Measurements from ENCODE around the gene INAVA.
"Not testable (repeated sequence)": the region's sequence is repeated elsewhere in the genome, so short reads cannot be mapped to it uniquely, and the experiment has no call there.

The INAVA gene

DNA sequence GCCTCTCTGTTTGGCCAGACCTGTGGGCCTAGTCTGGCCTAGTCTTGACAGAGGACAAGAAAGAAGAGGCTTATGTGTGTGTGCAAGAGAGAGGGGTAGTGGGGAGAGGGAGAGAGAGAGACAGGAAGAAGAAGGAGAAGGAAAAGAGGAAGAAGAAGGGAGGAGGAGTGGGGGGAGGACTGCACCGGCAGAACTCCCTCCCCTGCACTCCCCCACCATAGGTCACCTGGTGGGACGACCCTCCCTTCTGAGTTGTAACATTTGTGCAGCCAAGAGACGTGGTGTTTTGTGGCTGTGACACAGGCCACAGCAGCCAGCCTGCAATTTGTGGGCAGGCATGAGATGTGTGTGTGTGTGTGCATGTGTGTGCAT lies 4.3 kb downstream of the INAVA start:
- DNase-seq (ENCODE audit: low spot score), result no peak

DNA sequence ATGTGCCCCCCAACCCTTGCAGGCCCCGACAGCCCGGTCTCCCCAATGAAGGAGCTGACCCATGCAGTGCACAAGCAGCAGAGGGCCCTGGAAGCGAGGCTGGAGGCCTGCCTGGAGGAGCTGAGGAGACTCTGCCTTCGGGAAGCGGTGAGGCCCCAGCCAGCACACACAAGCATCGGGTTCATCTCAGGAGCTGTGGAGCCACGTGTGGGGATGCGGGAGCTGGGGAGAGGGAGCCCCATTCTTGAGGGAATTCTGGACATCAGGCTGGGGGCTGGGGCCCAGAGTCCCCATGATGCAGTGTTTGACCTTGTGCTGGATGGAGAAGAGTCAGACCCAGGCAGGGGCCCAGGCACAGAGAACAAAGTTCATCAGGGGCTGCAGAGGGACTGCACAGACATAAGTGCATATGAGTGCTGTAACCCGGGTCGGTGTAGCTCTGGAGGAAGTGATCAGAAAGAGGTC lies 4.8 kb downstream of the INAVA start:
- no peak for DNase-seq (ENCODE audit: low spot score)

DNA sequence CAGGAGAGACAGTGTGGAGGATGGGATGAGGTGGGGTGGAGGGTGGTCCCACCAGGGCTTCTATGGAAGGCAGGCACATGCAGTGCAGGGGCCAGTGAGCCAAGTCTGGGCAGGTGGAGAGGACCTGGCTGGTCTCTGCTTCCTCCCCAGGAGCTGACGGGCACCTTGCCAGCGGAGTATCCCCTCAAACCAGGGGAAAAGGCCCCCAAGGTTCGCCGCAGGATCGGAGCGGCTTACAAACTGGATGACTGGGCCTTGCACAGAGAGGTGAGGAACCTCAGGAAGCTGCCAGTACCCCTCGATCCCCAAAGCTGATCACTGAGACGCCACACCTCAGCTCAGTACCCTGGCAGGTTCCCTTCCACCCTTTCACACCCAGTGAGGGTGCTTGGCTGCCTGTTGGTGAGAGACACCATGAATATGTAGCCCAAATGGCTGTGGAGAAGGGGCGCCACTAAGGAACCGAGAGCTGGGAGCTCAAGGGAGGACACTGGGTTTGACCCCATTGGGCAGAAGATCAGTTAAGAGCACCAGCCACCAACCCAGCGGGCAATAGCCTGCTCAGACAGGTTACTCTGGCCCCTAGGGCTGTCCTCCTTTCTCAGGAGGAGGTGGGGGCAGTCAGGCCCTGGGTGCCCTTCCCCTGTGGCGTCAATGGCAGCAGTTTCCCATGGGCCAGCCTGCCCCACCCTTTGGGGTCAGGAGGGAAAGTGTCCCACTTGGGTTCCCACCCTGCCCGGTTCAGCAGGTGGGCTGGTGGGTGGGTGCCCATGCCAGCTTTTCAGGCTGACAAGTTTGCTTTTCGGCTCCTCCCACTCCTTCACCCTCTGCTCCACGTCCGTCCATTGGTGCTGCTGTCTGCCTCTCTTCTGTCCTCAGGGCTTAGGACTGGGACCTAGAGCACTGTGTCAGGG lies 5.5 kb downstream of the INAVA start:
- DNase-seq (ENCODE audit: low spot score), result no peak

DNA sequence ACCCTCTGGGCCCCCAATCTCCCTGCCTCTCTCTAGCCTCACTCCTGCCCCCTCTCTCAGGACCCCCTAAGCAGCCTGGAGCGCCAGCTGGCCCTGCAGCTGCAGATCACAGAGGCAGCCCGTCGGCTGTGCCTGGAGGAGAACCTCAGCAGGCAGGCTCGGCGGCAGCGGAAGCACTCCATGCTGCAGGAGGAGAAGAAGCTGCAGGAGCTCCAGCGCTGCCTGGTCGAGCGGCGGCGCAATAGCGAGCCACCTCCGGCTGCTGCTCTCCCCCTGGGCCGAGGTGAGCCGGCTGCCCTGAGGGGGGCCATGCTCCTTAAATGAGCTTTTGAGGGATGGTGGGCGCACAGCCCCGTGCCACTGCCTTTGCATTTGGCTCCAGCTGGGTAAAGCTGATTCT lies 6.2 kb downstream of the INAVA start:
- peak; percentile 38 for DNase-seq (ENCODE audit: low spot score)

DNA sequence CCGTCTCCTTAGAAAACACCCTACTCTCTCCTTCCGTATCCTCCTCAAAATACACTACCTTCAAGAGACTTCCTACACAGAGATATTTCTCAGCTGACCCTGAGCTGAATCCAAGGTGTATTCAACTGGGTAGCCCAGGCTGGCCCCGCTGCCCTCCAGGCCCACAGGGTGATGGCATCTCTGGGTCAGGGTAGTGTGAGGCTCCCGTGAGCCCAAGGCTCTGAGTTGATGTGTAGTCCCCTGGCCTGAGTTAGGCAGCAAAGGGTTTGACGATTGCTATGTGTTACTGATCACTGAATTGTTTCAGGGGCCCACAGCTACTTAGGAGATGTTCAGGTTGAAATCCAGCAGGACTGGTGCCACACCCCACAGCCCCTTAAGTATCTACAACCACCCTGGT lies 6.7 kb downstream of the INAVA start:
- no peak for DNase-seq (ENCODE audit: low spot score)

DNA sequence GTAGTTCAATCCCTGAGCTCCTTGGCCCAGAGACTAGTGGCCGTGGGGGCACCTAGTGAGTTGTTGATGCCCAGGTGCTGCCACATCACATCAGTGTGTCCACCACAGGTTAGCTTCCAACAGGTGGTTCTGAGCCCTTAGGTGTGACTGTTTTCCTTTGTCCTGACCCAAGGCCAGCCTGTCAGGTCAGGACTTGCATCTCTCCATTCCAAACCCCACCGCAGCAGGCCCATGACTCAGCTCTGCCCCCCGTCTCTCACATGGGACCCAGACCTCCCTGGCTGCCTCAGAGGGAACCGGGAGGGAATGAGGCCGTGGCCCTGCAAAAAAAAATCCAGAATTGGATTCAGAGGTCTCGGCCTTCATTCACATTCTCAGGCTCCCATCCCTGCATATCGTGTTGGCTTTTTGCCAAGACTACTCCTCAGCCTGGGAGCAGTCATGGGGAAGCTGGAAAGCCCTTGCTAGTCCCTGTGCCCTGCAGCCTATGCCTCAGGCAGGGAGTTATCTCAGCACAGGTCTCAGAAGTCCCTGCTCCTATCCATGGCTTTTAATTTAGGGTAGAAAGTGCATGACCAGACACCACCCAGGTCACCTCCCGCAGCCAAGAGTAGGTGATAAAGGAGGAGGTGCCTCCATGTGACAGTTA lies 7.2 kb downstream of the INAVA start:
- DNase-seq (ENCODE audit: low spot score), result no peak

DNA sequence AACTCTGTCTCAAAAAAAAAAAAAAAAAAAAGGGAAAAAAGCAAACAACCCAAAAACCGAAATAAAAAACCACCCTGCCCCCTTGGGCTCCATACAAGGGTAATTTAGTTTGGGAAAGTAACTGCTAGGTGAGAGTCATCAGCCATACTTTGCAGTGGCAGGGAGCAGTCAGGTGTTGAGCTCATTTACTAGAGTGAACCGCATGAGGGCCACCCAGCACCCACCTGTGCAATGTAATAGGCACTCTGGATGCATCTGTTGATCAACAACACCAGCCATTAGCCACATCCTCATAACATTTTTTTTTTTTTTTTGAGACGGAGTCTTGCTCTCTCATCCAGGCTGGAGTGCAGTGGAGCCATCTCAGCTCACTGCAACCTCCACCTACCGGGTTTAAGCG lies 9.1 kb downstream of the INAVA start:
- no peak for DNase-seq (ENCODE audit: low spot score)

DNA sequence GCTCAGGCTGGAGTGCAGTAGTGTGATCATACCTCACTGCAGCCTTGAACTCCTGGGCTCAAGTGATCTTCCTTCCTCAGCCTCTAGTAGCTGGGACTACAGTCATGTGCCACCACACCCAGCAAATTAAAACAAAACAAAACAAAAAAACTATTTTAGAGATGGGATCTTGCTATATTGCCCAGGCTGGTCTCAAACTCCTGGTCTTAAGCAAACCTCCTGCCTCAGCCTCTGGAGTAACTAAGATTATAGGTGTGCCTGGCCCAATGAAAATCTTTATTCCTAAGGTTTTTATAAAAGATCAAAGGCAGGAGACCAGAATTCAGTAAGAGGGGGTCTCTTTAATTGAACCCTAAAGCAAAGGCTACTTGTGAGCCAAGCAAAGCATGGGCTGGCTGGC lies 10.1 kb downstream of the INAVA start:
- no peak for DNase-seq (ENCODE audit: low spot score)

DNA sequence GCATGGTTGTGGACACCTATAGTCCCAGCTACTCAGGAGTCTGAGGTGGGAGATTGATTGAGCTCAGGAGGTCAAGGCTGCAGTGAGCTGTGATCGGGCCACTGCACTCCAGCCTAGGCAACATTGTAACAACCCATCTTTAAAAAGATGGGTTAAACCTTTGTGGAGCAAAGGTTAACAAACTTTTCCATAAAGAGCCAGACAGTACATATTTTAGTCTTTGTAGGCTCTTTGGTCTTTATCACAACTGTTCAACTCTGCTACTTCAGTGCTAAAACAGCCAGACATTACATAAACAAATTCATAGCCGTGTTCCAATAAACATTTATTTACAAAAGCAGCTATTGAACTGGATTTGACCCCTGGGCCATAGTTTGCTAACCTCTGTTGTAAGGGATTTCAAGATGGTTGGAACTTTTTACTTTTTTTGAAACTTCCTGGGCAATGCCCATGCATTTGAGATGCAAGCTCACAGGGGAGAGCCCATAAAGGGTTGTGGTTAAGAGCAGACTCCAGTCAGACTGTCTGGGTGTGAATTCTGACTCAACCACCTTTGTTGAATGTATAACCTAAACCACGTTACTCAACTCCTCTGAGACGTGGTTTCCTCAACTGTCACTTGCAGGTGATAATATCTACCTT lies 10.8 kb downstream of the INAVA start:
- DNase-seq (ENCODE audit: low spot score), result no peak

DNA sequence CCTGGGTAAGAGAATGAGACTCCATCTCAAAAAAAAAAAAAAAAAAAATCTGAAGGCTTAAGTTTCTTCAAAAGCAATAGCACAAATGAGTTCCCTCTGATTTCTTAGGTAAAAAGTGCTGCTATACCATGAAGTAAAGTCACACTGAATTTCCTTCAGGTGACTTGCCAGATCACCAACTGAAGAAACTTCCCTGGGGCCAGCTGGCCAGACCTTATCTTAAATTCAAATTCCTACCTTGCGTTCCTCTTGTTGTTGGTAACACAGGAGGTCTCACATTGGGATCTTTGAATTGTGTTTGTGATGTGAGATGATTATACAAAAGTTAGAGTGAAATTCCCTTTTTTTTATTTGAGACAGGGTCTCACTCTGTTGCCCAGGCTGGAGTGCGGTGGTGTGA lies 11.8 kb downstream of the INAVA start:
- DNase-seq (ENCODE audit: low spot score), result no peak

DNA sequence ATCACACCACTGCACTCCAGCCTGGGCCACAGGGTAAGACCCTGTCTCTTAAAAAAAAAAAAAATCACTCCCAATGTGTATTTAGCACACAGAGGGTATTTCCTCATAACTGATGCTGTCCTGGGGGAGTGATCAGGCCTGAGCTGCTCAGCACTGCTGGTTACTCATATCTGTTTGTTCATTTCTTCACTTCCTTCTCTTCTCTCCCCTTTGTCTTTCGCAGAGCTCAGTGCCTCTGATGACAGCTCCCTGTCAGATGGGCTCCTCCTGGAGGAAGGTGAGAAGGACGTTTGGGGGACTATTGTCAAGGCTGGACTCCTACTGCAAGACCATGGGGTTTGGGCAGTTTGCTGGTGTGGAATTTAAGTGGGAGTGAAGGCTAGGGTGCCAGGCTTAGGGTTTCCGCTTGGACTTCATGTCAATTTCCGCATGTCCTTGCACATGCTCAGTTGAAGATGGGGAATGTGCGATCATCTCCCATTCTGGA lies 13.0 kb downstream of the INAVA start:
- no peak for DNase-seq (ENCODE audit: low spot score)

DNA sequence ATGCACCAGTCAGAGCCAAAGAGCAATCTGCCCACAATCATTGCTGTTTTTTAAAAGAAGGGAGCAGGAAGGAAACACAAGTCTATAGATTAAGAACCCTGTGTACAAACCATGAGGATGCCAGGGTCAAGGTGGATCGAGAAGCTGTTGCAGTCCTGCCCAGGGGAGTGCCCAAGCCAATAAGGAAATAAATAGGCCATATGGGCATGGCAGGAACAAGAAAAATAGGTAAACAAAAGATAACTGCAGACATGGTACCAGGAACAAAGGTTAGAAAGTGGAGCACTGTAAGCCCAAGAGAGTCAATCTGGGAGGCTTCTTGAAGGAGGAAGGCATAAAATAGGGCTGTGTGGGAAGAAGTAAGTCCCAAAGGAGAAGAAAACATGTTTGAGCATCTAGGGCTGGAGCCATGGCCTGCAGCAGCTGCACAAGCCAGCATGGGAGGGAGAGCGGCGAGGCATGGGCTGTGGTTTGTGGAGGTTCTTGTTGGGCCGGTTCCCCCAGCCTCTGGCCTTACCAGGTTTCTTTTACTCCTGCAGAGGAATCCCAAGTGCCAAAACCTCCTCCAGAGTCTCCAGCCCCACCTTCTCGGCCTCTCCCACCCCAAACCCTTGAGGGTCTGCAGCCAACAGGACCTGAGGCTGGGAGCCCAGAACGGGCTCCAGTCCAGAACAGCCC lies 13.6 kb downstream of the INAVA start:
- DNase-seq (ENCODE audit: low spot score), result no peak

DNA sequence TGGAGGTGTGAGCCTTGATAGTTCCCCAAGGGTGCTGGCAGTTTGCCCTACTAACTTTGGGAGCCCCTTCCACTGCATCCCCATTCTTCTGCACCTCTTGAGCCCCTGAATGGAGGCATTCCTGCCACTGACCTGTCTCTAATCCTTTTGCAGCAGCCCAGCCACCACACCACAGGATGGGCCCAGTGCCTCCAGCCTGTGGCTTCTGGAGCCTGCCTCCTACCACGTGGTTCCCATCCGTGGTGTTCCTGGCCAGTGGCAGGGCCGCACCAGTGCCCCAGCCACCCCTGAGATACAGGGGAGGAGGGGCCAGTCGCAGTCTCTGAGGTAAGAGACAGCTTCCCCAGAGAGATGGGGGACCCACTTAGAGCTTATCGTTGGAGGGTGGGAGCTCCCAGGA lies 14.4 kb downstream of the INAVA start:
- DNase-seq (ENCODE audit: low spot score), result no peak

DNA sequence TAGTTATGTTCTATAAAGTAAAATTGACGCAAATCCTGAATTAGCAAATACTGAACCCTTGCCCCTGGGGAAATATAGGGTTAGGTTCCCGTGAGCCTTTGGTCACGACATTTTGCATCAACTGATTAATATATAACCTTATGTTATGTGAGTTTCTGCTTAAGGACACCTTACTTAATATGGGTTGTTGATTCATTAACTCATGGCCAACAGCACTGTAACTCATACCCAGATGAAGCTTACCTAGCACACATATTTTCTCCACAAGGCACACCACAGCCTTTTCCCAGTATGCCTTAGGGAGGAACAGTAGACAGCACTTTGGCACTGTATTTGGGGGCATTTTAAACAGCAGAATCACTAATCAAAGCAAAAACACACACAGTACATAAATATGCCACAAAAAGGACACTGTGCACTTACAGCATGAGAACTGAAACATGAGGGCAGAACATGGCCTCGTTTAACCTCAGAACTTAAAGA lies 15.1 kb downstream of the INAVA start:
- no peak for DNase-seq (ENCODE audit: low spot score)

DNA sequence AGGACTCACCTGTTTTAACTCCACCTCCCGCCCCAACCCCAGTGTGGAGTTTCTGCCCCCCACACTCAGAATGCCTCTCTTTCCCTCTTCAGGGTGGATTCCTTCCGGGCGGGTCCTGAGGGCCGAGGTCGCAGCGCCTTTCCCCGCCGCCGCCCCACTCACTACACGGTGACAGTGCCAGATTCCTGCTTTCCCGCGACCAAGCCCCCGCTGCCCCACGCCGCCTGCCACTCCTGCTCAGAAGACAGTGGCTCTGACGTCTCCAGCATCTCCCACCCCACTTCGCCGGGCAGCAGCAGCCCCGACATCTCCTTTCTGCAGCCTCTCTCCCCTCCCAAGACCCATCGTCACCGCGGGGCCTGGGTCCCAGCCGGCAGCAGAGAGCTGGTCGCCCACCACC lies 16.7 kb downstream of the INAVA start:
- DNase-seq (ENCODE audit: low spot score), result no peak

DNA sequence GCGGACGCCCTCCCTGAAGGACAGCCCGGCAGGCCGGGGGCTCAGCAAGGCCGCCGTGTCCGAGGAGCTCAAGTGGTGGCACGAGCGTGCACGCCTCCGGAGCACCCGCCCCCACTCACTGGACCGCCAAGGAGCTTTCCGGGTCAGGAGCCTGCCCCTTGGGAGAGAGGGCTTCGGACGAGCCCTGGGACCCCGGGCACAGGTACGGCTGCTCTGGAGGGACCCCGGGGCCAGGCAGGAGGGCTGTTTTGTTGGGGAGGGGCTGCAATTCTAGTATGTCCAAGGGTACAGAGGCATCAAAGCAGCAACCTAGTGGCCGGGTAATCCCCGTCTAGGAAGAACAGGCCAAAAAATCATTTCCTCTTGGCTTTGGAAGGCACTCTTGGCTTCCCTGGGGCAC lies 17.2 kb downstream of the INAVA start:
- DNase-seq (ENCODE audit: low spot score), result not testable (repeated sequence)

DNA sequence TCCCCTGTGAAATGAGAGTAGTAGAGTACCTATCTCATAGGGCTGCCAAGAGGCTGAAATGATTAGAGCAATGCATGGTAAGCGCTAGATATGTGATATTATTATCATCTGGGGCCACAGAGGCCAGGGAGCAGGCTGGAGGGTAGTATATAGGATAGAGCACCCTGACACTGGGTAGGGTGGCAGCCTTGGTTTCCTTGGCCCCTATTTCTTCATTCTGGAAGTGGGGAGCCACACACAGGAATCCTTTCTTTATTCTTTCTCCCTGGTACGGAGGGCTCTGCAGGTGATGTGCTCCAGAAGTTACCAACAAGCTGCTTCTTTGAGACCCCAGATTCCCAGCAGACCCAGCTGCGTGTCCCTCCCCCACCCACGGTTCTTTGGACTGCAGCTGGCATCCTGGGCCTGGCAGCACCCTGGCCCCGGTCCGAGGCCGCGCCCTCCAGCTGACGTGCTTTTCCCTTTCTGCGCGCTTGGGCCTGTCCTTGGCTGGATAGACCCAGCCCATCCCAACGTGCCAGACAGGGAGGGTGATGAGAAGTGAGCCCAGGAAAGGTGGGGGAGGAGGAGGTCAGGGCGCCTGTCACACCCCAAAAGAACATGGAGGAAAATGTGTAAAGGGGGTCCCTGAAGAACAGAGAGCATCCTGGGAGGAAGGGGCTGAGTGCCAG lies 18.2 kb downstream of the INAVA start:
- DNase-seq (ENCODE audit: low spot score), result no peak

DNA sequence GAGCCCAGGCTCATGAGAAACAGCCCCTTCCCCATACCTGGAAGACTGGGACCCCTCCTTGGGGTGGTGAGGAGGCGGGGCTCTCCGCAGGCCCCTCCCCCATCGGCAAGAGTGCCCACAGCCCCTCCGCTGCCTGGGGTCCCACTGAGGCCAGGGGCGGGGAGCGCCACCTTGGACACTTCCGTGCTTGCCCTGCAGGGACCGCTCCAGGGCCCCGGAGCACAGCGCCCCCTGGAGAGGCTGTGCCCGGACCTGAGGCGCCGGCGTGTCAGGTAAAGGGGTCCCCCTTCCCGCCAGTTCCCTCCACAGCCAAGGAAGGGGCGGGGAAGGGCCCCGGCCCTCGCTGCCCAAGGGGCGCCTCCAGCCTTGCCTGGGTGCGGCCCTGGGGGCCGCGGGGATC lies 21.5 kb downstream of the INAVA start:
- peak; percentile 41 for DNase-seq (ENCODE audit: low spot score)

DNA sequence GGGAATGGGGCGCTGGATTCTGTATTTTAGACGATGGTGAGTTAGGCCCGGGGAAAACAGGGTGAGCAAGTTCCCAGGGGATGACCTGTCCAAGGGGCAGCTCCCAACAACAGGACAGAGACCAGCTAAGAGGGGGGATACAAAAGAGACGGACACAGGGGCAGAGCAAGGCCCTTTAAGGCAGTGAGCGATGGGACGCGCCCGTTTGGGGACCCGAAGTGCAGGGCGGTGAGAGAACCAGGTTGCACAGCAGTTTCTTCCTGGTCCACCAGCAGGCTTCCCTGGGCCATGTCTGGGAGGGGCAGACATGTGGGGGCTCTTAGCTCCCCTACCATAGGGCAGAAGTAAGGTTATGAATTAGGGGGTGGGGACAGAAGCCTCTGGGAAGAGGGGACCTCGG lies 22.0 kb downstream of the INAVA start:
- no peak for DNase-seq (ENCODE audit: low spot score)

DNA sequence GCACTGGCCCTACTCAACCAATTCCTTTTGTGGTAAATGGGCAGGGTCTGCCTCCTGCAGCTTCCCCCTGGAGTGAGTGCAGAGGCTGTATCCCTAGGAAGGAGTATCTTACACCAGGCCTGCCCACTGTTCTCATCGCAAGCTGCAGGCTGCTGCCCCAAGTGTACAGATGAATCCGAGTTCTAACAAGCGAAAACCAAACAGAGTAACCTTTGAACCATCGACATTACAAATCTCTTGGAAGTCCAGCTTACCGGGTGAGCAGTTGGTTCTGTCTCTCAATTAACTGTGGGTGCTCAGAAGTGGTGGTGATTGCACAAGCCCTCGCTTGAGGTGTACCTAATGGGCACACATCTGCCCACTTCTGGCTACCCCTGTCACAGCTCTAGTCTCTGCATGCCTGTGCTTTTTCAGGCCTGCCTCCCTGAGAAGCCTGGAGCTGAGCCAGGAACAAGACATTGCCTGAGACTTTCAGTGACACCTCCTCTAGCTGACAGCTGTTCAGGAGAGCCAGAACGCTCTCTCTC lies 22.7 kb downstream of the INAVA start:
- DNase-seq (ENCODE audit: low spot score), result peak; percentile 36

DNA sequence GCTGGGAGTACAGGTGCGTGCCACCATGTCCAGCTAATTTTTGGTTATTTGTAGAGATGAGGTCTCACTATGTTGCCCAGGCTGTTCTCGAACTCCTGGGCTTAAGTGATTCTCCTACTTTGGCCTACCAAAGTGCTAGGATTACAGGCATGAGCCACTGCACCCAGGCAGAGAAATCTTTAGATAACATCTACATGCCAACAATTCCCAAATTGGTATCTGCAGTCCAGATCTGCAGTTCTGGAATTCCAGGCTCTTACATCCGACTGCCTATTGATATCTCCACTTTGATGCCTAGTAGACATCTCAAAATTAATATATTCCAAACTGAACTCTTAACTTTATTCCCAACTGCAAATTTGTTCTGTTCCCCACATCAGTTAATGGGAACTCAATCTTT lies 23.3 kb downstream of the INAVA start:
- DNase-seq (ENCODE audit: low spot score), result no peak

Measured in D341Med (cell line).